Measurements from ENCODE around the gene LYSMD3.
A peak's percentile ranks its signal among the peaks of the same experiment; 100 is the strongest.

Gene LYSMD3

DNA sequence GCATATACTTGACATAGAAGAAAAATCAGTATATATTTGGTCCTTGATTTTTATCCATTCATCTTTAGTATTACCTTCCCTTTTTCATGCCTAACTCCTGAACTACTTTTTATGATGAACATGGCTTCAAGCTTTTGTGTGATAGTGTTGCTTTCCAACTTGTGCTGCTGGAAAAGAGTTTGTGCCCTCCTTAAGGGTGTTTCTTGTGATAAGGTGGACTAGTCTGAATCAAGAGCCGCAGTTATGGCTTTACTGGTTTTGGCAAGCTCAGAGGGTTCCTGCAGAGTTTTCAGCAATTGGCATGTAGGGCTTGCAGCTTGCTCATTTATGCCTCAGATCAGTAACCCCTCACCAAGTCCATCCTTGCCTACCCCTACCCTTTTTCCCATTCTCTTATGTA lies 34.2 kb downstream of the LYSMD3 start:
- Histone ChIP-seq H3K4me3 (ENCODE audit: low read depth, low read length) (no peak overlapping the region), H3K27ac (no peak overlapping the region), H3K27me3 (replicated peaks) (no peaks in the 10 kb centered on the region), H3K36me3 (replicated peaks) (no peaks in the 10 kb centered on the region)
- TF ChIP-seq, protein P1, sequence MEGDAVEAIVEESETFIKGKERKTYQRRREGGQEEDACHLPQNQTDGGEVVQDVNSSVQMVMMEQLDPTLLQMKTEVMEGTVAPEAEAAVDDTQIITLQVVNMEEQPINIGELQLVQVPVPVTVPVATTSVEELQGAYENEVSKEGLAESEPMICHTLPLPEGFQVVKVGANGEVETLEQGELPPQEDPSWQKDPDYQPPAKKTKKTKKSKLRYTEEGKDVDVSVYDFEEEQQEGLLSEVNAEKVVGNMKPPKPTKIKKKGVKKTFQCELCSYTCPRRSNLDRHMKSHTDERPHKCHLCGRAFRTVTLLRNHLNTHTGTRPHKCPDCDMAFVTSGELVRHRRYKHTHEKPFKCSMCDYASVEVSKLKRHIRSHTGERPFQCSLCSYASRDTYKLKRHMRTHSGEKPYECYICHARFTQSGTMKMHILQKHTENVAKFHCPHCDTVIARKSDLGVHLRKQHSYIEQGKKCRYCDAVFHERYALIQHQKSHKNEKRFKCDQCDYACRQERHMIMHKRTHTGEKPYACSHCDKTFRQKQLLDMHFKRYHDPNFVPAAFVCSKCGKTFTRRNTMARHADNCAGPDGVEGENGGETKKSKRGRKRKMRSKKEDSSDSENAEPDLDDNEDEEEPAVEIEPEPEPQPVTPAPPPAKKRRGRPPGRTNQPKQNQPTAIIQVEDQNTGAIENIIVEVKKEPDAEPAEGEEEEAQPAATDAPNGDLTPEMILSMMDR (IDR thresholded peaks at IDR 0.05; ENCODE audit: low read depth, low read length, missing control alignments) = no peak
- no peak for DNase-seq
- in situ Hi-C loops (cut with HindIII; ENCODE audit: low pct_ligation_motif_present, low sequenced_read_pairs) = no loop called here

DNA sequence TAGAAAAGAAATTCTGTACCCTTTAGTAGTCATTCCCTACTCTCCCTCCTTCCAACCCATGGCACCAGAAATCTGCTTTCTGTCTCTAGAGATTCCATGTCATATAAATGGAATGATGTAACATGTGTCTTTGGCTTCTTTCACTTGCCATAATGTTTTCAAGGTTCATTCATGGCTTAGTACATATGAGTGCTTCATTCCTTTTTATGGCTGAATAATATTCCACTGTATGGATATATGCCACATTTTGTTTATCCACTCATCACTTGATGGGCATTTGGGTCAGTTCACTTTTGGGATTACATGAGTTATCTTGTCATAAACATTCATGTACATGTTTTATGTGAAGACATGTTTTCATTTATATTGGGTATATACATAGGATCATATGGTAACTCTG lies 35.3 kb downstream of the LYSMD3 start:
- no peaks in the 10 kb centered on the region for H3K36me3 ChIP-seq (replicated peaks)
- in situ Hi-C loops (cut with HindIII; ENCODE audit: low pct_ligation_motif_present, low sequenced_read_pairs) = no loop called here
- TF ChIP-seq, protein P1 (IDR thresholded peaks at IDR 0.05; ENCODE audit: low read depth, low read length, missing control alignments) = no peak
- no peak overlapping the region for H3K4me3 ChIP-seq (ENCODE audit: low read depth, low read length)
- no peak overlapping the region for H3K27ac ChIP-seq
- no peaks in the 10 kb centered on the region for H3K27me3 ChIP-seq (replicated peaks)
- no peak for DNase-seq

DNA sequence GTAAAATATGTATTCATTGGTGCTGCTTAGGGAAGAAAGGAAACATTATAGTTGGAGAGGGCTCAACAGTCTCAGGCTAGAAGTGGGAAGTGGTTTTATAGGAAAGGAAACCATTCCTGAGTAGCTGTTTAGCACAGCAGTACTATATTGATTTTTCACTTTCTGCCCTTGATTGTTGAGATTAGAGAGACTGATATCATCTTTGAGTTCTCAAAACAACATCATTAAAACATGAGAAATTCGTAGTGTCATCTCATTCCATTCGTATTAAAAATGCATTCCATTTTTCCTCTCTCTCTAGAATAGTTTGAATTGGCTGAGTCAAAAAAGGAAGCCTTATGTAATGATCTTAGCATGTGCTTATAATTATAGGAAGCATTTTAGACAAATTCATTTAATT lies 40.6 kb downstream of the LYSMD3 start:
- Histone ChIP-seq H3K36me3 (replicated peaks) (no peaks in the 10 kb centered on the region), H3K27ac (peak overlapping the region; percentile 8), H3K27me3 (replicated peaks) (no peaks in the 10 kb centered on the region), H3K4me3 (ENCODE audit: low read depth, low read length) (no peak overlapping the region)
- DNase-seq = no peak
- in situ Hi-C loops (cut with HindIII; ENCODE audit: low pct_ligation_motif_present, low sequenced_read_pairs) = no loop called here
- TF ChIP-seq, protein P1 (IDR thresholded peaks at IDR 0.05; ENCODE audit: low read depth, low read length, missing control alignments) = no peak

DNA sequence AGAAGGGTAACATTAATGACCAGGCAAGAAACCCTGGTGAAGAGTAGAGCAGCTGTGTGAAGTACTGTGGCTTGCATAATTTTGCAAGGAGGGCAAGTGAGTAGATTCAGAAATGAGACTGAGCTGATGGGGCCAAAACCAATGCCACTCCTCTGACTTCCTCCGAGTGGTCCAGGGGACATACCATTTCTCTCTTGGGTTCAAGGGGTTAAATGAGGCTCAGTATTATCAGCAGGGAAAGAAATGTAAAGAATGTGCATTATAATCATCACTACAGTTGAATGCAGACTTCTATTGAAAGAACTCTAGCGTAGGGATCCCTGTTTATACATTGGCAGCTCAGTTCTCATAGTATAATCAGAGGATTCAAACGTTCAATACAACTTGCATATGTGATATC lies 44.8 kb downstream of the LYSMD3 start:
- peak; percentile 14 for DNase-seq
- no peaks in the 10 kb centered on the region for H3K36me3 ChIP-seq (replicated peaks)
- H3K27ac ChIP-seq = no peak overlapping the region
- H3K4me3 ChIP-seq (ENCODE audit: low read depth, low read length) = no peak overlapping the region
- H3K27me3 ChIP-seq (replicated peaks) = no peaks in the 10 kb centered on the region
- in situ Hi-C loops (cut with HindIII; ENCODE audit: low pct_ligation_motif_present, low sequenced_read_pairs) = no loop called here
- TF ChIP-seq, protein P1 (IDR thresholded peaks at IDR 0.05; ENCODE audit: low read depth, low read length, missing control alignments) = no peak

DNA sequence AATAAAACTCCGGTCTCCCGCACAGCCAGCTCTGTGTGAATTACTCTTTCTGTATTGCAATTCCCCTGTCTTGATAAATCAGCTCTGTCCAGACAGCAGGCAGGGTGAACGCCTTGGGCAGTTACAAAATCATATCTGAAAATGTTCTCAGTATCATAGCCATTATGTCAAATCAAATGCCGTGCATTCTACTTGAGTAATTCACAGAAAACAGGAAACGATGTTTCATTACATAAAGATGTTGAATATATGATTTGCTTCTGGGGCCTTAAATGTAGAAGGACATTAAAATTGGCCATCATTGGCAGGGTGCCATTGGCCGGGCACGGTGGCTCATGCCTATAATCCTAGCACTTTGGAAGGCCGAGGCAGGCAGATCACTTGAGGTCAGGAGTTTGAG lies 46.2 kb downstream of the LYSMD3 start:
- TF ChIP-seq, protein P1 (IDR thresholded peaks at IDR 0.05; ENCODE audit: low read depth, low read length, missing control alignments) = no peak
- no peaks in the 10 kb centered on the region for H3K36me3 ChIP-seq (replicated peaks)
- in situ Hi-C loops (cut with HindIII; ENCODE audit: low pct_ligation_motif_present, low sequenced_read_pairs) = no loop called here
- H3K27ac ChIP-seq = no peak overlapping the region
- H3K27me3 ChIP-seq (replicated peaks) = no peaks in the 10 kb centered on the region
- peak; percentile 44 for DNase-seq
- H3K4me3 ChIP-seq (ENCODE audit: low read depth, low read length) = no peak overlapping the region

DNA sequence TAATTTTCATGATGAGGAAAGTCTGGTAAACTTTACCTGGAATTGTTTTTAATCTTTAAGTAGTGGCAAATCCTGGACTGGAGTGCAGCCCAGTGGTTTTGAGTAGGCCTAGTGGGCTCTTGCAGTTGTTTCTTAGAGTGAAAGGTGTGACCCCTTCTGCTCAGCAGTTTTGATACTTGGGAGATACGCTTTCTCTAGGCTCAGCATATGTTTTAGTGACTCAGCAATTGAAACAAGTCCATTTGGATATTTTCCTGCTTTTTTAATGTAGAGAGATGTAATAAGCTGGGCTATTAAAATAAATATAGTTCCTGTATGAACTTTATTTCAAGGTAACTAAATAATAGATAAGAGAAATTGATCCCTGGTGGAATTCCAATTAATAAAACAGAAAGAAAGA lies 48.7 kb downstream of the LYSMD3 start:
- no peaks in the 10 kb centered on the region for H3K36me3 ChIP-seq (replicated peaks)
- H3K27ac ChIP-seq = no peak overlapping the region
- H3K27me3 ChIP-seq (replicated peaks) = no peaks in the 10 kb centered on the region
- in situ Hi-C loops (cut with HindIII; ENCODE audit: low pct_ligation_motif_present, low sequenced_read_pairs) = no loop called here
- no peak overlapping the region for H3K4me3 ChIP-seq (ENCODE audit: low read depth, low read length)
- DNase-seq = no peak
- TF ChIP-seq, protein P1 (IDR thresholded peaks at IDR 0.05; ENCODE audit: low read depth, low read length, missing control alignments) = no peak

Data from brain microvascular endothelial cell (primary cell).